Activated T-cell treated with anti-CD3 and anti-CD28 coated beads, Interleukin-2, amount 50 U/mL, for 1 hour (primary cell): ENCODE results near the gene SLC17A7.
A peak's percentile ranks its signal among the peaks of the same experiment; 100 is the strongest.

ENCODE experiments used
- DNase-seq: peaks from one replicate; pipeline ENCODE4 v3.0.0-alpha.2; 2020

SLC17A7 gene

GRCh38 chr19:49425922-49426592 is 15.3 kb downstream of the SLC17A7 start:
- DNase-seq: no peak

- no peak for DNase-seq
These were observed 16.1 kb downstream of the SLC17A7 start, which contains the start of gene GFY for GRCh38 chr19:49425178-49425577. TSS of gene GFY (plus strand) at chr19:49425388. CDS start at chr19:49426431, 1,043 bp downstream.

DNA sequence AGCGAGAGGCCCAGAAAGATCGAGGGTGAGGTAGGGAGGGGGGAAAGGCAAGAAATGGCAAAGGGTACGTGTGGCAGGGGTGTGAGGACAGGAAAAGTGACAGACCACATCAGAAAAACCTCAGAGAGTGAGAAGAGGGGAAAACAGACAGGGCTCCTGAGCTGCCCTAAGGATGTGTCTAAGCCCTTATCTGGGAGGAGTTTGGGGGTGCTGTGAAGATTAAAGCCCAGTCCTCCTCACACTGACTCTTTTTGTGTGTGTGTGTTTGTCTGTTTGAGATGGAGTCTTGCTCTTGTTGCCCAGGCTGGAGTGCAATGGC is 17.4 kb downstream of the SLC17A7 start:
- no peak for DNase-seq

DNA sequence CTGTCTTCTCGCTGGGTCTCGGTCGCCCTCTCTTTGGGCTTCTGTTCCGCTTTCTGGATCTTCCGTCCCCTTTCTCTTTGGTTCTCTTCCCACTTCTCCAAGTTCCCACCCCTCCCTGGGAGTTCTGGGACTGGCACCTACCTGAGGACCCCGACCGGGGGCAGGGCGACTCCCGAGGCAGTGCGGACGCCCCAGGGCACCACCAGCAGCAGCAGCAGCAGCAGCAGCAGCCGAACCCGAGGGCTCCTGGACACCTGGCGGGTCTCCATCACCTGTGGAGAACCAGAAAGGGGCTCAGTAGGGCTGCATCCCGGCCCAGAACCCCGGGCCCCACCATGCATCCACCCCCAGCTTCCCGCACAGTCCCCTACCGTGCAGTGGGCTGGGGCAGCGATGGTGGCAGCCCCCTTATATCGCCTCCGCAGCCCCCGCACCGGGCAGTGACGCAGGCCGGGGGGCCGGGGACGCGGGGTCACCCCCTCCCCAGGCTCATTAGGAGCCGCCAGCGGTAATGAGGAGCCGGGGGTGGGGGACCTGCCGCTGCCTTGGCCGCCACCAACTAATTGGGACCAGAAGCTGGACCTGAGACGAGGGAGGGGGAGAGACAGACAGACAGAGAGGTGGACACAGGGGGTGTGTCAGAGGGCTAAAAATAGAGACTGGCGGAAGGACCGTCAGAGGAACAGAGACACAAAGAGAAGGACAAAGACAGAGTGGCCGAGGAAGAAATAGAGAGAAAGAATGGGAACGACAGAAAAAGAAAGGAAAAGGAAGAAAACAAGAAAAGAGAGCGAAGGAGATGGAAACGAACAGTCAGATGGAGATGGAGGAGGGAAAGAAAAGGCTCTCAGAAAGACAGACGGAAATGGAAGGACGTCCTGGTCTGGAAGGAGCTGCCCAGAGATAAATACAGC is 18.0 kb downstream of the SLC17A7 start, which contains the start of gene PTH2:
Gene PTH2, minus strand, starts transcription at position 371 of the 914 bp plus-strand sequence. Its CDS starts 102 bp downstream, at position 269.
- DNase-seq: peak; percentile 42

- peak; percentile 58 for DNase-seq
These were observed 18.8 kb downstream of the SLC17A7 start for GRCh38 chr19:49422407-49423070.

DNA sequence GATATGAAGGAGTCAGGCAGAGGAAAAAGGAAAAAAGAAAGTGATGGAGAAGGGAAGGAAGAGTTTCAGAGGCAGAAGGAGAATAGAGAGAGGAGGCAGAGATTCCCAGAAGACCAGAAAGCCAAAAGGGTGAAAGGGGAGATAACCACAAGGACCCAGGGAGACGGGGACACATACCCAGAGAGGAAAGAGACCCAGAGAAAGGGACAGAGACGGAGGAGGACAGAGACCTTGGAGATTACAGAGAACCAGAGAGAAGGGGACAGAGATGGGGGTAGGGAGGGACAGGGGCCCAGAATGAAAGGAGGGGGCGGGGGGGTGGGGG is 19.5 kb downstream of the SLC17A7 start:
- no peak for DNase-seq

DNA sequence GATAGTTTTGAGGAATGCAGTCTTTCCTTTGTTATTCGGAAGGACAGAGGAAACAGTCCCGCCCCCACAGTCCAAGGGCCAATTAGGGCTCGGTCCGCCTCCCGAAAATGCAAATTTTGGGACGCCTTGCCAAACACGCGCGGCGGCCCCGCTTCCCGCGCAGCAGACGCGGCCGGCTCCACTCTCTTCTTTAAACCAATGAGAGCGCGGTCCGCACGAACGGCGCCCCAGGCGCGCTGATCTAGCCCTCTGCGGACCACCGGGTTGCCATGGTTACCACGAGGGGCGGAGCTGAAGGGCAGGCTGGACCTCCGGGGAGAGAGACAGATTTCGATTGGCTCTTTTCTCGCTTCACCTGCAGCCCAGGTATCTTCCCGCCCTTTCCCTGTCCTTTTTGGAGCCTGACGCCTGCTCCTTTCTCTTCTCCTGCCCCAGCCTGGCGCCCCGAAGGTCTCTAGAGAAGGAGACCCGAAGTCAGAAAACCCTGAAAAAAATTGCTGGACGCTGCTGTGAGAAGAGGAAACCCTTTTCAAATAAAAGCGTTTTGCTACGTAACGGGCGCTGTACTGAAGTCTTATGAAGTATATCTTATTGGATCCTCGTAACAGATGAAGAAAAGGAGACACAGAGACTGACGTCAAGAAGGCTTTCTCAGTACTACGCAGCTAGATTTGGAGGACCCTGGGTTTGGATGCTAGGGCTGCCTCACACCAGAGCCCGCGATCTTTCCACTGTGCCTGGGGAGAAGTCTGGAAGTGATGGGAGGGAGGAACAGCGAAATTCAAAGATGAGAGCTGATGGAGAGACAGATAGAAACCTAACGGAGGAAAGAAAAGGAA is 20.1 kb downstream of the SLC17A7 start:
- peak; percentile 45 for DNase-seq

- no peak for DNase-seq
These were observed 21.1 kb downstream of the SLC17A7 start for GRCh38 chr19:49420227-49420626.

GRCh38 chr19:49419173-49419572 is 22.2 kb downstream of the SLC17A7 start:
- no peak for DNase-seq

DNA sequence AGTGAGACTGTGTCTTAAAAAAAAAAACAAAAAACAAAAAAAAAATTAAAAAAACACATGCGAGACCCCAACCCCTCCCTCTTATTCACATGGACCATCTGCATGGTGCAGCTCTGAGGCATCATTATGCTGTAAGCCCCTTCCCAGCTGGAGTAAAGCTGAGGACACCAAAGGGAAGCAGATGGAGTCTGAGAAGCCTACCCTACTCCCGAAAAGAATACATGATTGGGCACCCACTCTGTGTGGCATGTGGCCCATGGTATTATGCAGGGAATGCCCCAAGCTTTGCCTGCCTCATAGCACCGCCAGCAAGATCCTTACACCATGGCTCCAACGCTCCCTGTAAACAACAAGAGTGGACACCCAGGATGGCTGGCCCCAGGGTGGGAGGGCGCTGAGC is 22.8 kb downstream of the SLC17A7 start:
- no peak for DNase-seq

GRCh38 chr19:49417088-49417487 is 24.2 kb downstream of the SLC17A7 start:
- no peak for DNase-seq

DNA sequence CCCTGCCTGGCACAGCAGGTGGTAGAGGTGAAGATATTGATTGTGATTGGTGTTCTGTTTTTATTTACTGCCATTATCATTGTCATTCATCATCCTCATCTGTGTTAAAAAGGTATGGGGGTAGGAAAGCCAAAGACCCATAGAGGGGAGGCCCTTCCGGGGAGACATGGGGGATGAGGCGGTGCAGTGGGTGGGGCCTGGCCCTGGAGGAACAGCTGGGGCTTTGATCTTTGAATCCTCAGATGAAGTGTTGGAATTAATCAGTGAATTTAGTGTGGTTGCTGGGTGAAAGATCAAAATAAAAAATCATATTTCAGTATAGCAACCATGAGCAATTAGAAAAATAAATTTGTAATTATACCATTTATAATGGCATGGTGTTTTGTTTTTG is 25.5 kb downstream of the SLC17A7 start:
- no peak for DNase-seq

DNA sequence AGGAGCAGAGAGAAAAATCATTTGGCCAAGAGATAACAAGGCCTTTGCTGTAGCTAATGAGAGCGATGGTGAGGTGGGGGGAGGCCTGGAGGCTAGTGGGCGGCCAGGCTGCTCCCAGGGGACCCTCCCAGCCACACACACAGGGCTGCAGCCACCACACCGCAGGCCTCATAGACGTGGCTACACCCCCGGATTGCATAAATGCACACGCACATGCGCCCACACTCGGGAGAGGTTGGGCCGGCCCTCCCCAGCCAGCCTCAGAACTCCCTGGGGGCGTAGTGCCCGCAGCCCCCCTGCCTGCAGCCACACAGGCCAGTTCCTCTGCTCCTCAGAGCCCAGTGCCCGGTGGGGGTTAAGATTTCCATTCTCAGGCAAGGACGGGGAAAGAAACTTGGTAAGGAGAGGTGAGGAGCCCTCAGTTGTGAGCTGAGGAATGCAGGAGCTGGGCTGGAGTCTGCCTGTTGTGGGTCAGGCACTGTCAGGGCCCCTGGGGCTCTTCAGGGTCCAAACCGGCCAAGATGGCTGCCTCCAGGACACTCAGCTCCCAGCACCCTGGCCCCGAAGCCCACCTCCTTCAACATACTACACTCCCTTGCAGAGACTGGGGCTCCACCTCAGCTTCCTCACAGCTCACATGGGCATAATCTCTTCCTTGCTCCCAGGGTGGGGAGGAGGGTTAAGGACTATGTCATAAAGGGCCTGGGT is 26.1 kb downstream of the SLC17A7 start:
- DNase-seq: no peak

- DNase-seq: no peak
These were observed 27.1 kb downstream of the SLC17A7 start for GRCh38 chr19:49414256-49414655.

GRCh38 chr19:49413348-49413747 is 28.0 kb downstream of the SLC17A7 start:
- DNase-seq: no peak

GRCh38 chr19:49411681-49412326 is 29.5 kb downstream of the SLC17A7 start:
- no peak for DNase-seq

GRCh38 chr19:49409441-49410029 is 31.8 kb downstream of the SLC17A7 start:
- no peak for DNase-seq

DNA sequence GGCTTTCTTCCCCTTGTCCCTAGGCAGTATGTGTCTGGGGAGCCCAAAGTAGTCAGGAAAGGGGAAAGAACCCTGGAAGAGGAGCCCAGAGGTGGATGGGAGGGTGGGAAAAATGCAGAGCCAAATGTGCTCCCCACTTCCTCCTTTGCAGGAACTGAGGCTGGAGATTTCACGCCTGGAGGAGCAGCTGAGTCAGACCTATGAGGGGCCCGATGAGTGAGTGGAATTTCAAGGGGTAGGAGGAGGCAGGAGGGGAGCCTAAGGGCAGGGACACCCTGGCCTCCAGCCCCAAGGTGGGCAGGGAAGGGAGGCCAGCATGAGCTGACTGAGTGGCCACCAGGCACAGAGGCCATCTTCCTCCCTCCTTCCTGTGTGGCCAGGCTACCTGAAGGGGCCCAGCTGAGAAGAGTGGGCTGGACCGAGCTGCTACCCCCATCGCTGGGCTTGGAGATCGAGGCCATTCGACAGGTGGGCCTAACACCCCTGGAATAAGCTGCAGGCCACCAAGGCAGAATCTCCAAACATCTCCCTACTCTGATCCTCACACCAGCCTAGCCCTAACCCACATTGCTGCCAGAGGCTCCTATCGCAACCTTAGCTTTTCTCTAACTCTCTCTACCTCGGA is 32.4 kb downstream of the SLC17A7 start:
- no peak for DNase-seq

DNA sequence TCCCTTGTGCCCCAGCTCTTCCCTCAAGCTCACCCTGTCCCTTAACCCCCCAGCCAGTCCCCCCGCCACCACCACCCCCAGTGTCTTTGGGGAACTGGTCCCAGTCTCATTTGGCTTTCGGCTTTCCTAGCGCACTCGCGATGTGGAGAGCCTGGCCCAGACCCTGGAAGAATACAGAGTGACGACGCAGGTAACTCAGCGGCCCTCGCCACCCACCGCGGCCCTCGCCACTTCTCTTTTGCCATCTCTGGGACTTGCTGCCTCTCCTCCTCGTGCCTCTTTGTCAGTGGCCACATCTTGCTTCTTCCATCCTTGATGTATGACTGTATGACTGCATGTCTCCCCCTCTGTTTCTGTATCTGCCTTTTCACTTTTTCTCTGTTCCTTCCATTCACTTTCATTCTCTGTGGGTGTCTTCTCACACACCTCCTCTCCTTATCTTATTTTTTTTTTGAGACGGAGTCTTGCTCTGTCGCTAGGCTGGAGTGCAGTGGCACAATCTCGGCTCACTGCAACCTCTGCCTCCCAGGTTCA is 33.8 kb downstream of the SLC17A7 start:
- no peak for DNase-seq

DNA sequence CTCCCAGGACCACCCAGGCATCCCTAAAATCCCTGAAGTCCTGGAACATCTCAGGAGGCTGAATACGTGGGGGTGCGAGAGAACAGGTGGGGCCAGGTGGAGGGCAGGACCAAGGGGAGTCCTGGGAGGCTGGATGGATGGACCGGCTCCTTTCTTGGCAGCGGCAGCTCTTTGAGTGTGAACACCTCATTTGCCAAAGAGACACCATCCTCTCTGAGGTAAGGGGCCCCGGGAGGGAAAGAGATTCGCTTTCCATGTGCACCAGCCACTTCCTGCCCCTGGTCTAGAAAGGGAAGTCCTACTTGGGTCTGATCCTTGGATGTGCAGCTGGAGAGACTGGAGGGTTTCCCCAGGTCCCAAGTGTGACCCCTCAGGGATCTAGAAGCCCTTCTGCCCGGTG is 34.2 kb downstream of the SLC17A7 start:
- DNase-seq: no peak
